ENCODE measurements around the gene INTS2.
A peak's percentile ranks its signal among the peaks of the same experiment; 100 is the strongest.
"Not testable (repeated sequence)": the region's sequence is repeated elsewhere in the genome, so short reads cannot be mapped to it uniquely, and the experiment has no call there.

Gene INTS2

GRCh38 chr17:61825448-61826137, 102.2 kb downstream of the INTS2 start:
- DNase-seq (ENCODE audit: low read depth): no peak

GRCh38 chr17:61822326-61823285, 105.2 kb downstream of the INTS2 start:
- no peak for DNase-seq (ENCODE audit: low read depth)

- no peak for DNase-seq (ENCODE audit: low read depth)
These were observed 106.1 kb downstream of the INTS2 start for GRCh38 chr17:61821655-61822054.

GRCh38 chr17:61819265-61819664, 108.5 kb downstream of the INTS2 start:
- not testable (repeated sequence) for DNase-seq (ENCODE audit: low read depth)

GRCh38 chr17:61818225-61818624, 109.6 kb downstream of the INTS2 start:
- no peak for DNase-seq (ENCODE audit: low read depth)

GRCh38 chr17:61817452-61817851, 110.3 kb downstream of the INTS2 start:
- DNase-seq (ENCODE audit: low read depth): no peak

GRCh38 chr17:61816538-61816937, 111.2 kb downstream of the INTS2 start:
- peak; percentile 53 for DNase-seq (ENCODE audit: low read depth)

- no peak for DNase-seq (ENCODE audit: low read depth)
These were observed 111.8 kb downstream of the INTS2 start for GRCh38 chr17:61815863-61816503.
